HUES64 (cell line): ENCODE results near the gene UBASH3A.

Experiments
- H3K27ac ChIP-seq: 2 replicates; pipeline ENCODE4 v1.7.0; 2013; ENCODE audit warnings: low read depth, low read length, inconsistent platforms
- H3K27me3 ChIP-seq: 2 replicates; pipeline ENCODE4 v1.6.1; 2013; ENCODE audit warnings: mild to moderate bottlenecking, low read length; ENCODE audit not compliant: insufficient read depth
- H3K36me3 ChIP-seq: 2 replicates; pipeline ENCODE4 v1.6.1; 2013; ENCODE audit warnings: mild to moderate bottlenecking, low read length; ENCODE audit not compliant: insufficient read depth
- H3K4me1 ChIP-seq: 2 replicates; pipeline ENCODE4 v1.6.1; 2013; ENCODE audit warnings: mild to moderate bottlenecking, low read length, moderate library complexity; ENCODE audit not compliant: insufficient read depth
- H3K4me3 ChIP-seq: 2 replicates; pipeline ENCODE4 v1.5.1; 2013; ENCODE audit warnings: mild to moderate bottlenecking, low read length, moderate library complexity
- H3K9ac ChIP-seq: 2 replicates; pipeline ENCODE4 v1.6.1; 2013; ENCODE audit warnings: mild to moderate bottlenecking, low read depth, low read length
- H3K9me3 ChIP-seq: 2 replicates; pipeline ENCODE4 v1.6.1; 2013; ENCODE audit warnings: low read depth, low read length; ENCODE audit not compliant: insufficient read depth
- WGBS: fragments of 150-250, 120-280 bp; methylation state at CpG from one replicate; pipeline ENCODE4 v1.1.7; 2013; ENCODE audit warnings: missing lambda C conversion rate; 5-methylcytosine and 5-hydroxymethylcytosine counted together

UBASH3A gene

DNA sequence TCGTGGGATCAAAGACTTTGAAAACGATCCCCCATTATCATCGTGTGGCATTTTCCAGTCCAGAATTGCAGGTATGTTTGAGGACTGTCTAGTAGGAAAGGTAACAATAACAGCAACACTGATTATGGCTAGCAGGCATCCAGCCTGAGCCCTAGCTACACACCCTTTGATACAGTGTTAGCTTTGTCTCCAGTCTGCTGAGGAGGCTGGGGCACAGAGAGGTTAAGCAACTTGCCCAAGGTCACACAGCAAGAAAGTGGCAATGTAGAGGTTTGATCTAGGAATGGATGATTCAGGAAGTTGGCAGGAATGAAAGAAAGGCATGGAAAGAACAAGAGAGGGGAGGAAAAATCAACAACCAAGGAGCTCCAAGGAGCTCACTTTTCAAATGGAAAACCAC, 31.2 kb downstream of the UBASH3A start:
- no peaks in the 10 kb centered on the region for H3K36me3 ChIP-seq

DNA sequence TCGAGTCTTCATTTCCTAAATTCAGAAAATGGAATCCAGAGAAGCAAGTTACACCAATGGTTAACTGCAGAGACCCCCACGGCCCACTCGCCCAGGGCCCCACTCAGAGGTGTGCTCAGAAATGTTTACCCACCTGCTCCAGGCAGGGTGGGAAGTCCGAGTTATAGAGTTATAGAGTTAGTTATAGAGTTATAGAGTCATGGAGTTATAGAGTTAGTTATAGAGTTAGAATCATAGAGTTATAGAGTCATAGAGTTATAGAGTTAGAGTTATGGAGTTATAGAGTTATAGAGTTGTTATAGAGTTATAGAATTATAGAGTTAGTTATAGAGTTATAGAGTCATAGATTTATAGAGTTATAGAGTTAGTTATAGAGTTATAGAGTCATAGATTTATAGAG, 31.7 kb downstream of the UBASH3A start:
- H3K9me3 ChIP-seq: peaks cover 6% of the 10 kb centered on the region
- H3K9ac ChIP-seq: no peak overlapping the region
- H3K36me3 ChIP-seq: no peaks in the 10 kb centered on the region
- H3K4me1 ChIP-seq: no peaks in the 10 kb centered on the region
- 79% methylated on average over 4 of the region's 4 CpGs for WGBS
- no peaks in the 10 kb centered on the region for H3K27me3 ChIP-seq
- no peak overlapping the region for H3K27ac ChIP-seq
- no peak overlapping the region for H3K4me3 ChIP-seq

More for the DNA sequence above, 31.2 kb downstream of the UBASH3A start:
- 87% methylated on average over 3 of the region's 3 CpGs for WGBS
- Histone ChIP-seq H3K27me3 (no peaks in the 10 kb centered on the region), H3K9ac (no peak overlapping the region), H3K4me3 (no peak overlapping the region), H3K4me1 (no peaks in the 10 kb centered on the region), H3K27ac (no peak overlapping the region), H3K9me3 (peaks cover 6% of the 10 kb centered on the region)

- H3K9ac ChIP-seq: no peak overlapping the region
- H3K27ac ChIP-seq: no peak overlapping the region
- no peaks in the 10 kb centered on the region for H3K36me3 ChIP-seq
- H3K27me3 ChIP-seq: no peaks in the 10 kb centered on the region
- H3K4me1 ChIP-seq: no peaks in the 10 kb centered on the region
- H3K9me3 ChIP-seq: peaks cover 6% of the 10 kb centered on the region
- no peak overlapping the region for H3K4me3 ChIP-seq
Observed at GRCh38 chr21:42435833-42436232, 32.1 kb downstream of the UBASH3A start.

DNA sequence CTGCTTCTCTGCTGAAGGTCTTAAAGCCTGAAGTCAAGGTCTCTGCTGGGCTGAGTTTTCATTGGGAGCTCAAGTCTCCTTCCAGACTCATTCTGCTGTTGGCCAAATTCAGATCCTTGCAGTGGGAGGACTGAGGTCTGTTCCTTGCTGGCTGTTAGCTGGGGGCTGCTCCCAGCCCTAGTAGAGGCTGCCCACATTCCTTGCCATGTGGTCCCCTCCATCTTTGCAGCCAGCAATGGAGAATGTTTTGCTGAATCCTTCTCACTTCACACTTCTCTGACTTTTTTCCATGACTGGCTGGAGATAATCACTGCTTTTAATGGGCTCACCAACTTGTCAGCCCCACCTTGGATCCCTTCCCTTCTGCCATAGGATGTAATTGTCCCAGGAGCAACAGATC, 33.2 kb downstream of the UBASH3A start:
- no peak overlapping the region for H3K4me3 ChIP-seq
- H3K4me1 ChIP-seq: no peaks in the 10 kb centered on the region
- no peak overlapping the region for H3K9ac ChIP-seq
- no peaks in the 10 kb centered on the region for H3K36me3 ChIP-seq
- H3K9me3 ChIP-seq: peaks cover 6% of the 10 kb centered on the region
- H3K27me3 ChIP-seq: no peaks in the 10 kb centered on the region
- no peak overlapping the region for H3K27ac ChIP-seq

- H3K36me3 ChIP-seq: no peaks in the 10 kb centered on the region
Observed at GRCh38 chr21:42437786-42438185, 34.1 kb downstream of the UBASH3A start.

GRCh38 chr21:42438316-42439205, 34.9 kb downstream of the UBASH3A start:
- Histone ChIP-seq H3K36me3 (no peaks in the 10 kb centered on the region), H3K4me3 (no peak overlapping the region), H3K9ac (no peak overlapping the region), H3K4me1 (no peaks in the 10 kb centered on the region), H3K9me3 (0 out of 2 replicates have a peak, but pooled peaks cover 3% of the 10 kb centered on the region), H3K27ac (no peak overlapping the region), H3K27me3 (no peaks in the 10 kb centered on the region)
- 84% methylated on average over 25 of the region's 25 CpGs for WGBS

More at GRCh38 chr21:42437786-42438185, 34.1 kb downstream of the UBASH3A start:
- no peaks in the 10 kb centered on the region for H3K27me3 ChIP-seq
- H3K9ac ChIP-seq: no peak overlapping the region
- WGBS: 57% methylated on average over 8 of the region's 8 CpGs
- no peak overlapping the region for H3K27ac ChIP-seq
- H3K9me3 ChIP-seq: peaks cover 3% of the 10 kb centered on the region; the same call in 1 of the 2 replicates
- H3K4me1 ChIP-seq: no peaks in the 10 kb centered on the region
- no peak overlapping the region for H3K4me3 ChIP-seq

GRCh38 chr21:42439284-42440186, 35.8 kb downstream of the UBASH3A start:
- Histone ChIP-seq H3K9ac (no peak overlapping the region), H3K36me3 (no peaks in the 10 kb centered on the region), H3K4me3 (no peak overlapping the region), H3K27me3 (no peaks in the 10 kb centered on the region), H3K9me3 (0 out of 2 replicates have a peak, but pooled peaks cover 3% of the 10 kb centered on the region), H3K4me1 (no peaks in the 10 kb centered on the region), H3K27ac (no peak overlapping the region)
- 92% methylated on average over 17 of the region's 17 CpGs for WGBS

DNA sequence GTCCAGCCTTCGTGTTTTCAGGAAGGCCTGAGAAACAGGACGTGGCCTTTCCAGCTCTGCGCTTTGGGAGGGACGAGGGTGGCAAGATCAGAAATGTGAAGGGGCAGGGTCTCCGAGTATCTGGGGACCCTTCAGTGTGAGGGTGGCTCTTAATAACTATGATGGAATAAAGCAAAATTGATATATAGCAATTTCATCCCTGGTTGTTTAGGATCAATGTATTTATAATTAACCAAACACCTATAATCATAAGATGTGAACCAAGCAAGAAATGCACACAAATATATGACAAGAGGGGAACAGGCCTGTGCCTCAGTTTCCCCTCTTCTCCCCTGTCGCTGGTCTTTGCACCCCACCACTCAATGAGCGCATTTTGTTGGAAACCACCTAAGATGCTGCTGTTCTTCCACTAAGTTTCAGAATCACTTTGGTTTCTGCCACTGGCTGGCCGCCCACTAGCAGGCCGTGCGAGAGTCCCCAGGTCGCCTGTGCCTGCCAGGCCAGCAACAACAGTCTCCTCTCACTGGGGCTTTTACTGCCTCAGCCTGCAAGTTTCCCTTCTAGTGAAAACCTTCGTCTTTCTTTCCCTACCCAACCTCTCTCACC, 36.6 kb downstream of the UBASH3A start:
- no peaks in the 10 kb centered on the region for H3K36me3 ChIP-seq
- H3K9ac ChIP-seq: no peak overlapping the region
- no peaks in the 10 kb centered on the region for H3K4me1 ChIP-seq
- H3K27me3 ChIP-seq: no peaks in the 10 kb centered on the region
- 92% methylated on average over 12 of the region's 12 CpGs for WGBS
- no peak overlapping the region for H3K27ac ChIP-seq
- 0 out of 2 replicates have a peak, but pooled peaks cover 3% of the 10 kb centered on the region for H3K9me3 ChIP-seq
- H3K4me3 ChIP-seq: no peak overlapping the region

DNA sequence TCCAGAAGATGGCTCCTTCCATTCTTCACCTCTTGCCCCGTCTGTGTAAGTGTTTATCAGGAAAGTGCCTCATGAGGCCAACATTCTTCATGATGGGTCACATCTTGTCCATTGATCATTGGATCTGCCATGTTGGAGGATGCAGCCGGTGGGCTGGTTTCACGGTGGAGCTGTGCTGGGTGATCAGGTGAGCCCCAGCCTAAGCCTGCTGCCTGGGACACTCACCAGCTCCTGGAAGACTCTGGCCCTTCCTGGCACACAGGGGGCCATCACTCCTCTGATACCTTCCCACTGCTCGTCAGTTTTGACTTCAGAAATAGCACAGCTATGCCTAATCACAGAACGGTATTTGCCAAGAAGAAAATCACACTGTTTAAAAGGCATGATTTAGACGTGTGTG, 38.3 kb downstream of the UBASH3A start:
- no peak overlapping the region for H3K27ac ChIP-seq
- H3K36me3 ChIP-seq: no peaks in the 10 kb centered on the region
- 0 out of 2 replicates have a peak, but pooled peaks cover under 1% of the 10 kb centered on the region for H3K9me3 ChIP-seq
- H3K4me3 ChIP-seq: no peak overlapping the region
- H3K27me3 ChIP-seq: no peaks in the 10 kb centered on the region
- H3K9ac ChIP-seq: no peak overlapping the region
- WGBS: 86% methylated on average over 6 of the region's 6 CpGs
- no peaks in the 10 kb centered on the region for H3K4me1 ChIP-seq

GRCh38 chr21:42443181-42443785, 39.6 kb downstream of the UBASH3A start:
- no peaks in the 10 kb centered on the region for H3K36me3 ChIP-seq
- WGBS: 90% methylated on average over 15 of the region's 15 CpGs
- no peaks in the 10 kb centered on the region for H3K4me1 ChIP-seq
- H3K4me3 ChIP-seq: no peak overlapping the region
- H3K27ac ChIP-seq: no peak overlapping the region
- H3K9ac ChIP-seq: no peak overlapping the region
- H3K9me3 ChIP-seq: no peaks in the 10 kb centered on the region
- no peaks in the 10 kb centered on the region for H3K27me3 ChIP-seq
